GM12892 (cell line): Measurements from ENCODE around the gene PRDM2.

Experiments
- POLR2A ChIP-seq: IDR thresholded peaks from 2 replicates; pipeline ENCODE4 v1.6.1; 2011; ENCODE audit warnings: low read depth, low read length, control low read depth
- POLR2AphosphoS5 ChIP-seq: IDR thresholded peaks from 2 replicates; pipeline ENCODE4 v1.6.1; 2011; ENCODE audit warnings: low read depth, low read length, control low read depth
- TAF1 ChIP-seq: IDR thresholded peaks from 2 replicates; pipeline ENCODE4 v1.6.1; 2011; ENCODE audit warnings: low read depth, mild to moderate bottlenecking, control low read depth, low read length, borderline replicate concordance

DNA sequence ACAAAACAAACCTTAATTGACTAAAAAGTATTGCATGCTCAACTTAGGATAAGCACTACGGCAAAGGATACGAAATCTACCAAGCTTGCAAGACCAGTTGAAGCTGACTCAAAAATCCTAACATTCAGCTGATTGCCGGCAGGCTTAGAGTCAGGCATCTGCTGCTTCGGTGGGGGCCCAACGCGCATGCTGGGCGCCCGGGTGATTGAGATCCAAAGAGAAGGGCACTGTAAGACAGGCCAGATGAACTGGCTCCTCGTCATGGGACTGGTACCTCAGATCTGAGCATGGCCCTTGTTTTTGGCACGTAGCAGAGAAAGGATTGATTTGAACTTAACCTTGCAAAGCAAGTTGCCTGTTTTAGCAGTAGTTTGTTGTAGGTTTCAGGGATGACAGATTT is 86.6 kb downstream of the PRDM2 start:
- TF ChIP-seq POLR2AphosphoS5, result no peak
- TF ChIP-seq POLR2A, result no peak
- TF ChIP-seq TAF1, result no peak
